ENCODE measurements around the gene TTLL4. TPM values are rescaled to one million over a fixed set of nuclear protein-coding genes. Genes with fewer than 3 reads are reported as not detected.

TTLL4 gene
- total and polyA plus RNA-seq, 12 donors, result 10.6 to 65.4 (median 24.5) TPM

DNA sequence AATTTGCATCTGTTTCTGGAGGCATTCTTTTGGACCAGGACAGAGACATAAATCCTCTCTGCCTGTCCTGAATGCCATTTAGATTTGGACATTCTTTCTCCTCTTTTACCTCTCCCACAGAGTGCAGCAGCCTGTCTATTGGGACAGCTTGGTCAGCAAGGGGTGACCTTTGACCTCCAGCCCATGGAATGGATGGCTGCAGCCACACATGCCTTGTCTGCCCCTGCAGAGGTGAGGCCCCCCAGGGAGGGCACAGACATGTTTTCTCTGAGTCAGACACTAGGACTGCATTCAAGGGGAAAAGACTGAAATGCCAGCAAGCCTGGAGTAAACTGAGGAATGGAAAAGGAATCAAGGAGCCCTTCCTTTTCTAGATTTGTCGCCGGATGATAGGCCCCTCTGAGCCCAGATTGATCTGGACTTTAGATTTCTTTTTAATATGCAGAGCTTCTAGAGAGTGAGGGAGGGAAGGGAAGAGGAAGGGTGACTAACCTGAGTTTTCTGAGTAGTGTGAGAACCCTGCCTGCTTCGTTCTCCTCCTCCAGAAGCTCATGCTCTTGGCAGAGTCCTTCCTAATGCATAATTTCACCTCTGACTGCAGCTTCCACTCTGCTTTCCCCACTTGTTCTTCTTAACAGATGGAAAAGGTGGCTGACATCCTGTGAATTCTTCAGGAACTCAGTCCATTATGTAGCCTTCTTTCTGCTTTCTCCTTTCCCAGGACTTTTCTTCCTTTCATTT is 16.1 kb upstream of the TTLL4 start:
- WGBS, 4 donors, result 82 to 89% (median 86%) methylated on average over 3 of the region's 3 CpGs
- Histone ChIP-seq H3K27me3 (no peaks in the 10 kb centered on the region), H3K27ac (no peak overlapping the region), H3K9me3 (replicated peaks in 1 of 3) (no peaks in the 10 kb centered on the region), H3K36me3 (replicated peaks in 1 of 2) (peaks cover 0 to 72% of the 10 kb centered on the region in 2 donors), H3K4me3 (no peak overlapping the region), H3K4me1 (replicated peaks in 1 of 2) (no peaks in the 10 kb centered on the region)
- peak in 1 of 7 donors; percentile 13 for DNase-seq
- no peak for TF ChIP-seq CTCF (IDR thresholded peaks at IDR 0.05)
- TF ChIP-seq POLR2A (IDR thresholded peaks at IDR 0.05), result no peak
- intact Hi-C loops (cut with DNase I), result loop anchor here (5.0 to 10.0 kb wide), 2 partner anchors 150 to 153 kb away; no protein-coding TSS in a partner anchor

GRCh38 chr2:218698885-218699284 is 11.8 kb upstream of the TTLL4 start:
- Histone ChIP-seq H3K4me3 (no peak overlapping the region), H3K27me3 (no peaks in the 10 kb centered on the region), H3K36me3 (replicated peaks in 1 of 2) (peaks cover 0 to 37% of the 10 kb centered on the region in 2 donors), H3K27ac (no peak overlapping the region), H3K9me3 (replicated peaks in 1 of 3) (no peaks in the 10 kb centered on the region), H3K4me1 (replicated peaks in 1 of 2) (no peaks in the 10 kb centered on the region)
- TF ChIP-seq CTCF (IDR thresholded peaks at IDR 0.05) (no peak), POLR2A (IDR thresholded peaks at IDR 0.05) (no peak)
- WGBS, 4 donors, result 91 to 100% (median 96%) methylated on average over 2 to 8 of the region's 8 CpGs
- intact Hi-C loops (cut with DNase I), result loop anchor here in 1 of 2 donors (10.0 kb wide), 1 partner anchor 146 kb away; no protein-coding TSS in a partner anchor
- no peak for DNase-seq

- WGBS, 4 donors, result 91 to 98% (median 96%) methylated on average over 2 of the region's 2 CpGs
- no peak for DNase-seq
- H3K9me3 ChIP-seq (replicated peaks in 1 of 3), result no peaks in the 10 kb centered on the region
- intact Hi-C loops (cut with DNase I), result no loop called here
- no peaks in the 10 kb centered on the region for H3K4me1 ChIP-seq (replicated peaks in 1 of 2)
- H3K36me3 ChIP-seq (replicated peaks in 1 of 2), result peaks cover 0 to 19% of the 10 kb centered on the region in 2 donors
- no peak for TF ChIP-seq POLR2A (IDR thresholded peaks at IDR 0.05)
- TF ChIP-seq CTCF (IDR thresholded peaks at IDR 0.05), result no peak
- no peak overlapping the region for H3K27ac ChIP-seq
- H3K4me3 ChIP-seq, result no peak overlapping the region
- H3K27me3 ChIP-seq, result no peaks in the 10 kb centered on the region
Observed at GRCh38 chr2:218701806-218702205, 8.8 kb upstream of the TTLL4 start.

GRCh38 chr2:218703341-218703740 is 7.3 kb upstream of the TTLL4 start:
- no peaks in the 10 kb centered on the region for H3K9me3 ChIP-seq (replicated peaks in 1 of 3)
- intact Hi-C loops (cut with DNase I), result no loop called here
- 90 to 94% (median 93%) methylated on average over 4 of the region's 4 CpGs for WGBS, 4 donors
- H3K4me3 ChIP-seq, result no peak overlapping the region
- TF ChIP-seq CTCF (IDR thresholded peaks at IDR 0.05) (no peak), POLR2A (IDR thresholded peaks at IDR 0.05) (no peak)
- DNase-seq, result no peak
- H3K27ac ChIP-seq, result no peak overlapping the region
- peaks cover 0 to 17% of the 10 kb centered on the region in 2 donors for H3K36me3 ChIP-seq (replicated peaks in 1 of 2)
- H3K4me1 ChIP-seq (replicated peaks in 1 of 2), result no peaks in the 10 kb centered on the region
- no peaks in the 10 kb centered on the region for H3K27me3 ChIP-seq
